NCI-H2107 treated with DMSO at 0.1 percent for 48 hours (cell line): ENCODE measurements around the gene SLC17A8.

Source experiments
- DNase-seq: peaks from one replicate; lab custom pipeline; 2025; ENCODE audit not compliant: unreplicated experiment; lab: John Stamatoyannopoulos, UW

The SLC17A8 gene

GRCh38 chr12:100468126-100468525 lies 111.3 kb downstream of the SLC17A8 start:
- DNase-seq = no peak
